ENCODE data around the gene CAPN3. TPM values are rescaled to one million over a fixed set of nuclear protein-coding genes. Genes with fewer than 3 reads are reported as not detected.
"Not testable (repeated sequence)": the region's sequence is repeated elsewhere in the genome, so short reads cannot be mapped to it uniquely, and the experiment has no call there.

CAPN3 gene
- 10 to 100 TPM in 1 of 2 donors, 1 to 10 TPM in 1; 8.7 to 10.6 TPM for total RNA-seq
- long read RNA-seq, partial matches to known transcripts, result 4 of 7 reads
- long read RNA-seq, other reads (novel, unspliced or antisense), result 3 of 7 reads

- ATAC-seq (peak; percentile 70 to 73), DNase-seq (no peak)
- intact Hi-C loops (cut with DNase I), result no loop called here
Observed at GRCh38 chr15:42359249-42359648, at the start of gene CAPN3. Gene CAPN3 (plus strand): TSS chr15:42359501. CDS start chr15:42359806, 305 bp downstream.

- DNase-seq (no peak), ATAC-seq (no peak)
- intact Hi-C loops (cut with DNase I), result no loop called here
Observed at GRCh38 chr15:42313463-42313862, 45.8 kb upstream of the CAPN3 start.

GRCh38 chr15:42314818-42315217, 44.5 kb upstream of the CAPN3 start:
- no peak for ATAC-seq
- DNase-seq, result no peak
- intact Hi-C loops (cut with DNase I), result no loop called here

- ATAC-seq, result no peak
- intact Hi-C loops (cut with DNase I), result no loop called here
- no peak for DNase-seq
Observed at GRCh38 chr15:42315521-42315920, 43.8 kb upstream of the CAPN3 start.

GRCh38 chr15:42316282-42316805, 43.0 kb upstream of the CAPN3 start:
- DNase-seq, ATAC-seq: not testable (repeated sequence)

GRCh38 chr15:42319206-42319605, 40.1 kb upstream of the CAPN3 start:
- DNase-seq, result no peak
- intact Hi-C loops (cut with DNase I), result no loop called here
- no peak for ATAC-seq

More at GRCh38 chr15:42316282-42316805, 43.0 kb upstream of the CAPN3 start:
- intact Hi-C loops (cut with DNase I), result not testable (repeated sequence)

- DNase-seq, result no peak
- no peak for ATAC-seq
- intact Hi-C loops (cut with DNase I), result no loop called here
Observed at GRCh38 chr15:42324308-42324707, 35.0 kb upstream of the CAPN3 start.

GRCh38 chr15:42329161-42329560, 30.1 kb upstream of the CAPN3 start:
- intact Hi-C loops (cut with DNase I), result no loop called here
- DNase-seq (no peak), ATAC-seq (no peak)

GRCh38 chr15:42329992-42330391, 29.3 kb upstream of the CAPN3 start:
- intact Hi-C loops (cut with DNase I), result no loop called here
- ATAC-seq (no peak), DNase-seq (no peak)

GRCh38 chr15:42331235-42331634, 28.1 kb upstream of the CAPN3 start:
- ATAC-seq (peak; percentile 75 to 87), DNase-seq (no peak)
- intact Hi-C loops (cut with DNase I), result no loop called here

GRCh38 chr15:42332331-42332730, 27.0 kb upstream of the CAPN3 start:
- intact Hi-C loops (cut with DNase I), result no loop called here
- ATAC-seq (no peak), DNase-seq (no peak)

- intact Hi-C loops (cut with DNase I), result no loop called here
- ATAC-seq (no peak), DNase-seq (no peak)
Observed at GRCh38 chr15:42335074-42335473, 24.2 kb upstream of the CAPN3 start.

- intact Hi-C loops (cut with DNase I); ATAC-seq; DNase-seq: not testable (repeated sequence)
Observed at GRCh38 chr15:42336650-42337049, 22.7 kb upstream of the CAPN3 start.

- intact Hi-C loops (cut with DNase I); ATAC-seq: not testable (repeated sequence)
Observed at GRCh38 chr15:42337104-42337503, 22.2 kb upstream of the CAPN3 start.

GRCh38 chr15:42338500-42338899, 20.8 kb upstream of the CAPN3 start:
- ATAC-seq, result peak; percentile 74 to 78
- intact Hi-C loops (cut with DNase I), result no loop called here
- DNase-seq, result no peak

More at GRCh38 chr15:42337104-42337503, 22.2 kb upstream of the CAPN3 start:
- DNase-seq, result not testable (repeated sequence)

GRCh38 chr15:42343596-42344232, 15.6 kb upstream of the CAPN3 start:
- no peak for DNase-seq
- intact Hi-C loops (cut with DNase I), result no loop called here
- no peak for ATAC-seq

- peak in 1 of 2 donors; percentile 55 for ATAC-seq
- intact Hi-C loops (cut with DNase I), result no loop called here
- no peak for DNase-seq
Observed at GRCh38 chr15:42344763-42345162, 14.5 kb upstream of the CAPN3 start.

- intact Hi-C loops (cut with DNase I), result no loop called here
- DNase-seq, result no peak
- no peak for ATAC-seq
Observed at GRCh38 chr15:42345504-42345903, 13.8 kb upstream of the CAPN3 start.

- intact Hi-C loops (cut with DNase I), result no loop called here
- DNase-seq, result no peak
- no peak for ATAC-seq
Observed at GRCh38 chr15:42348083-42348482, 11.2 kb upstream of the CAPN3 start.

GRCh38 chr15:42349186-42349585, 10.1 kb upstream of the CAPN3 start:
- DNase-seq, result no peak
- no peak for ATAC-seq
- intact Hi-C loops (cut with DNase I), result no loop called here

- ATAC-seq (peak; percentile 83 to 90), DNase-seq (no peak)
- intact Hi-C loops (cut with DNase I), result no loop called here
Observed at GRCh38 chr15:42352401-42352800, 6.9 kb upstream of the CAPN3 start.
